ENCODE measurements around the gene SYT14.

The SYT14 gene

GRCh38 chr1:210057593-210057992 is 119.6 kb downstream of the SYT14 start:
- no peak for DNase-seq (ENCODE audit: low read depth, low spot score)
- TF ChIP-seq EZH2 (IDR thresholded peaks at IDR 0.05) (no peak), POLR2AphosphoS5 (IDR thresholded peaks at IDR 0.05; ENCODE audit: borderline replicate concordance, low read depth, low read length) (no peak), FOXP2 (optimal IDR thresholded peaks at IDR 0.05; ENCODE audit: control extremely low read depth, extremely low read length, insufficient read depth) (no peak)
- H3K36me3 ChIP-seq (ENCODE audit: insufficient read depth, low read length), result no peaks in the 10 kb centered on the region
- no peak overlapping the region for H3K27ac ChIP-seq
- no peak overlapping the region for H3K4me3 ChIP-seq
- no peaks in the 10 kb centered on the region for H3K9me3 ChIP-seq (ENCODE audit: low read depth, low read length)
- H3K9ac ChIP-seq (ENCODE audit: insufficient read length), result no peak overlapping the region

- TF ChIP-seq FOXP2 (optimal IDR thresholded peaks at IDR 0.05; ENCODE audit: control extremely low read depth, extremely low read length, insufficient read depth) (peak; percentile 18), POLR2AphosphoS5 (IDR thresholded peaks at IDR 0.05; ENCODE audit: borderline replicate concordance, low read depth, low read length) (no peak)
Measured at GRCh38 chr1:210061992-210062391, 124.0 kb downstream of the SYT14 start.

GRCh38 chr1:210070531-210070930 is 132.5 kb downstream of the SYT14 start:
- TF ChIP-seq FOXP2 (optimal IDR thresholded peaks at IDR 0.05; ENCODE audit: control extremely low read depth, extremely low read length, insufficient read depth) (no peak), EZH2 (IDR thresholded peaks at IDR 0.05) (no peak), POLR2AphosphoS5 (IDR thresholded peaks at IDR 0.05; ENCODE audit: borderline replicate concordance, low read depth, low read length) (no peak)
- H3K9ac ChIP-seq (ENCODE audit: insufficient read length), result no peak overlapping the region

More at GRCh38 chr1:210061992-210062391, 124.0 kb downstream of the SYT14 start:
- H3K27ac ChIP-seq, result peak overlapping the region; percentile 81
- H3K36me3 ChIP-seq (ENCODE audit: insufficient read depth, low read length), result no peaks in the 10 kb centered on the region
- peak; percentile 35 for DNase-seq (ENCODE audit: low read depth, low spot score)
- peak overlapping the region; percentile 48; the same call in 1 of the 2 replicates for H3K4me3 ChIP-seq
- H3K9me3 ChIP-seq (ENCODE audit: low read depth, low read length), result no peaks in the 10 kb centered on the region; the same call in 1 of the 2 replicates
- H3K9ac ChIP-seq (ENCODE audit: insufficient read length), result no peak overlapping the region

GRCh38 chr1:210072129-210072528 is 134.1 kb downstream of the SYT14 start:
- no peaks in the 10 kb centered on the region; the same call in 1 of the 2 replicates for H3K9me3 ChIP-seq (ENCODE audit: low read depth, low read length)
- peak overlapping the region; percentile 56 for H3K9ac ChIP-seq (ENCODE audit: insufficient read length)
- no peak for TF ChIP-seq EZH2 (IDR thresholded peaks at IDR 0.05)
- TF ChIP-seq POLR2AphosphoS5 (IDR thresholded peaks at IDR 0.05; ENCODE audit: borderline replicate concordance, low read depth, low read length), result no peak
- TF ChIP-seq FOXP2 (optimal IDR thresholded peaks at IDR 0.05; ENCODE audit: control extremely low read depth, extremely low read length, insufficient read depth), result no peak
- peak; percentile 34 for DNase-seq (ENCODE audit: low read depth, low spot score)
- H3K4me3 ChIP-seq, result peak overlapping the region; percentile 65
- H3K27ac ChIP-seq, result peak overlapping the region; percentile 85
- no peaks in the 10 kb centered on the region for H3K36me3 ChIP-seq (ENCODE audit: insufficient read depth, low read length)

More at GRCh38 chr1:210070531-210070930, 132.5 kb downstream of the SYT14 start:
- Histone ChIP-seq H3K27ac (no peak overlapping the region), H3K4me3 (no peak overlapping the region), H3K9me3 (ENCODE audit: low read depth, low read length) (no peaks in the 10 kb centered on the region; the same call in 1 of the 2 replicates), H3K36me3 (ENCODE audit: insufficient read depth, low read length) (no peaks in the 10 kb centered on the region)
- no peak for DNase-seq (ENCODE audit: low read depth, low spot score)

- TF ChIP-seq FOXP2 (optimal IDR thresholded peaks at IDR 0.05; ENCODE audit: control extremely low read depth, extremely low read length, insufficient read depth) (no peak), EZH2 (IDR thresholded peaks at IDR 0.05) (no peak), POLR2AphosphoS5 (IDR thresholded peaks at IDR 0.05; ENCODE audit: borderline replicate concordance, low read depth, low read length) (no peak)
Measured at GRCh38 chr1:210072896-210073504, 135.0 kb downstream of the SYT14 start.

GRCh38 chr1:210074904-210075303 is 136.9 kb downstream of the SYT14 start:
- no peak overlapping the region for H3K9ac ChIP-seq (ENCODE audit: insufficient read length)
- TF ChIP-seq POLR2AphosphoS5 (IDR thresholded peaks at IDR 0.05; ENCODE audit: borderline replicate concordance, low read depth, low read length), result no peak
- no peak for TF ChIP-seq FOXP2 (optimal IDR thresholded peaks at IDR 0.05; ENCODE audit: control extremely low read depth, extremely low read length, insufficient read depth)
- no peak for TF ChIP-seq EZH2 (IDR thresholded peaks at IDR 0.05)
- H3K36me3 ChIP-seq (ENCODE audit: insufficient read depth, low read length), result no peaks in the 10 kb centered on the region
- H3K9me3 ChIP-seq (ENCODE audit: low read depth, low read length), result no peaks in the 10 kb centered on the region
- no peak for DNase-seq (ENCODE audit: low read depth, low spot score)
- no peak overlapping the region for H3K27ac ChIP-seq
- no peak overlapping the region for H3K4me3 ChIP-seq

More at GRCh38 chr1:210072896-210073504, 135.0 kb downstream of the SYT14 start:
- Histone ChIP-seq H3K4me3 (peak overlapping the region; percentile 65), H3K27ac (peak overlapping the region; percentile 85), H3K9me3 (ENCODE audit: low read depth, low read length) (no peaks in the 10 kb centered on the region; the same call in 1 of the 2 replicates), H3K9ac (ENCODE audit: insufficient read length) (peak overlapping the region; percentile 56), H3K36me3 (ENCODE audit: insufficient read depth, low read length) (no peaks in the 10 kb centered on the region)
- DNase-seq (ENCODE audit: low read depth, low spot score), result no peak

- no peak for DNase-seq (ENCODE audit: low read depth, low spot score)
Measured at GRCh38 chr1:210076620-210077019, 138.6 kb downstream of the SYT14 start.

GRCh38 chr1:210081494-210081893 is 143.5 kb downstream of the SYT14 start:
- no peaks in the 10 kb centered on the region for H3K9me3 ChIP-seq (ENCODE audit: low read depth, low read length)
- no peak overlapping the region for H3K27ac ChIP-seq
- no peak overlapping the region for H3K4me3 ChIP-seq
- TF ChIP-seq EZH2 (IDR thresholded peaks at IDR 0.05) (no peak), FOXP2 (optimal IDR thresholded peaks at IDR 0.05; ENCODE audit: control extremely low read depth, extremely low read length, insufficient read depth) (no peak), POLR2AphosphoS5 (IDR thresholded peaks at IDR 0.05; ENCODE audit: borderline replicate concordance, low read depth, low read length) (no peak)
- H3K9ac ChIP-seq (ENCODE audit: insufficient read length), result no peak overlapping the region
- no peaks in the 10 kb centered on the region for H3K36me3 ChIP-seq (ENCODE audit: insufficient read depth, low read length)
- DNase-seq (ENCODE audit: low read depth, low spot score), result no peak

More at GRCh38 chr1:210076620-210077019, 138.6 kb downstream of the SYT14 start:
- H3K9ac ChIP-seq (ENCODE audit: insufficient read length), result no peak overlapping the region
- H3K4me3 ChIP-seq, result no peak overlapping the region
- TF ChIP-seq EZH2 (IDR thresholded peaks at IDR 0.05) (no peak), POLR2AphosphoS5 (IDR thresholded peaks at IDR 0.05; ENCODE audit: borderline replicate concordance, low read depth, low read length) (no peak), FOXP2 (optimal IDR thresholded peaks at IDR 0.05; ENCODE audit: control extremely low read depth, extremely low read length, insufficient read depth) (no peak)
- no peaks in the 10 kb centered on the region for H3K9me3 ChIP-seq (ENCODE audit: low read depth, low read length)
- no peaks in the 10 kb centered on the region for H3K36me3 ChIP-seq (ENCODE audit: insufficient read depth, low read length)
- no peak overlapping the region for H3K27ac ChIP-seq

All from SK-N-MC (cell line).